Osteoblast (primary cell): ENCODE data around the gene HCFC1. TPM values are rescaled to one million over a fixed set of nuclear protein-coding genes. Genes with fewer than 3 reads are reported as not detected.

ENCODE experiments used
- DNase-seq: peaks from one replicate; pipeline ENCODE4 v3.0.0; 2011; ENCODE audit warnings: low spot score, mixed read lengths; ENCODE audit not compliant: insufficient read length; ENCODE audit errors: missing footprints
- H2AFZ ChIP-seq: 2 replicates; pipeline ENCODE4 v1.6.0; 2011; ENCODE audit warnings: mild to moderate bottlenecking, low read length
- H3K27ac ChIP-seq: 2 replicates; pipeline ENCODE4 v1.5.1; 2011; ENCODE audit warnings: mild to moderate bottlenecking, low read depth, low read length, moderate library complexity
- H3K27me3 ChIP-seq: 2 replicates; pipeline ENCODE4 v1.6.0; 2012; ENCODE audit warnings: mild to moderate bottlenecking, control low read depth, inconsistent platforms, low read length, moderate library complexity; ENCODE audit not compliant: insufficient read depth
- H3K36me3 ChIP-seq: 2 replicates; pipeline ENCODE4 v1.5.1; 2011; ENCODE audit warnings: mild to moderate bottlenecking, low read length, control low read depth, moderate library complexity; ENCODE audit not compliant: insufficient read depth
- H3K4me1 ChIP-seq: 2 replicates; pipeline ENCODE4 v1.5.1; 2011; ENCODE audit warnings: mild to moderate bottlenecking, low read length, control low read depth, moderate library complexity; ENCODE audit not compliant: insufficient read depth
- H3K4me2 ChIP-seq: 2 replicates; pipeline ENCODE4 v1.6.0; 2011; ENCODE audit warnings: mild to moderate bottlenecking, low read length; ENCODE audit not compliant: insufficient read depth
- H3K4me3 ChIP-seq: fragments of 200-600 bp; sonication (generic); 3 replicates; pipeline ENCODE4 v1.5.1; 2012; ENCODE audit warnings: mild to moderate bottlenecking, low read length, inconsistent platforms; ENCODE audit not compliant: insufficient read depth
- H3K79me2 ChIP-seq: 2 replicates; pipeline ENCODE4 v1.6.0; 2012; ENCODE audit warnings: mild to moderate bottlenecking, low read length, control low read depth, inconsistent platforms; ENCODE audit not compliant: insufficient read depth
- H3K9me3 ChIP-seq: 2 replicates; pipeline ENCODE4 v1.5.1; 2011; ENCODE audit warnings: low read depth, low read length, control low read depth
- H4K20me1 ChIP-seq: 2 replicates; pipeline ENCODE4 v1.6.0; 2012; ENCODE audit warnings: mild to moderate bottlenecking, low read length, control low read depth; ENCODE audit not compliant: insufficient read depth
- total RNA-seq: library from RNA; depleted of rRNA; stranded (reverse); fragments of >200 nt; gene quantifications from 2 replicates; pipeline ENCODE4 v1.2.3, GENCODE V29; 2012
- TF ChIP-seq, protein P1 (sequence below): IDR thresholded peaks from 2 replicates; pipeline ENCODE4 v1.5.1; 2011; ENCODE audit warnings: mild to moderate bottlenecking, low read depth, low read length, moderate library complexity; ENCODE audit errors: extremely low read depth

Gene HCFC1
- total RNA-seq, 1 donor: 24.6 TPM

- no peaks in the 10 kb centered on the region for H3K9me3 ChIP-seq
- H3K4me2 ChIP-seq: peak overlapping the region; percentile 86
- H3K4me3 ChIP-seq: peak overlapping the region; percentile 82
- H2AFZ ChIP-seq: no peak overlapping the region
- peak; percentile 85 for DNase-seq
- H3K36me3 ChIP-seq: peaks cover 22% of the 10 kb centered on the region
- peaks cover 7% of the 10 kb centered on the region for H3K4me1 ChIP-seq
- H4K20me1 ChIP-seq: peaks cover 43% of the 10 kb centered on the region
- no peaks in the 10 kb centered on the region for H3K27me3 ChIP-seq
- H3K79me2 ChIP-seq: peaks cover 38% of the 10 kb centered on the region
- TF ChIP-seq, protein P1, sequence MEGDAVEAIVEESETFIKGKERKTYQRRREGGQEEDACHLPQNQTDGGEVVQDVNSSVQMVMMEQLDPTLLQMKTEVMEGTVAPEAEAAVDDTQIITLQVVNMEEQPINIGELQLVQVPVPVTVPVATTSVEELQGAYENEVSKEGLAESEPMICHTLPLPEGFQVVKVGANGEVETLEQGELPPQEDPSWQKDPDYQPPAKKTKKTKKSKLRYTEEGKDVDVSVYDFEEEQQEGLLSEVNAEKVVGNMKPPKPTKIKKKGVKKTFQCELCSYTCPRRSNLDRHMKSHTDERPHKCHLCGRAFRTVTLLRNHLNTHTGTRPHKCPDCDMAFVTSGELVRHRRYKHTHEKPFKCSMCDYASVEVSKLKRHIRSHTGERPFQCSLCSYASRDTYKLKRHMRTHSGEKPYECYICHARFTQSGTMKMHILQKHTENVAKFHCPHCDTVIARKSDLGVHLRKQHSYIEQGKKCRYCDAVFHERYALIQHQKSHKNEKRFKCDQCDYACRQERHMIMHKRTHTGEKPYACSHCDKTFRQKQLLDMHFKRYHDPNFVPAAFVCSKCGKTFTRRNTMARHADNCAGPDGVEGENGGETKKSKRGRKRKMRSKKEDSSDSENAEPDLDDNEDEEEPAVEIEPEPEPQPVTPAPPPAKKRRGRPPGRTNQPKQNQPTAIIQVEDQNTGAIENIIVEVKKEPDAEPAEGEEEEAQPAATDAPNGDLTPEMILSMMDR: no peak
- H3K27ac ChIP-seq: peak overlapping the region; percentile 48
Observed at GRCh38 chrX:153933748-153934147, 37.9 kb downstream of the HCFC1 start.

DNA sequence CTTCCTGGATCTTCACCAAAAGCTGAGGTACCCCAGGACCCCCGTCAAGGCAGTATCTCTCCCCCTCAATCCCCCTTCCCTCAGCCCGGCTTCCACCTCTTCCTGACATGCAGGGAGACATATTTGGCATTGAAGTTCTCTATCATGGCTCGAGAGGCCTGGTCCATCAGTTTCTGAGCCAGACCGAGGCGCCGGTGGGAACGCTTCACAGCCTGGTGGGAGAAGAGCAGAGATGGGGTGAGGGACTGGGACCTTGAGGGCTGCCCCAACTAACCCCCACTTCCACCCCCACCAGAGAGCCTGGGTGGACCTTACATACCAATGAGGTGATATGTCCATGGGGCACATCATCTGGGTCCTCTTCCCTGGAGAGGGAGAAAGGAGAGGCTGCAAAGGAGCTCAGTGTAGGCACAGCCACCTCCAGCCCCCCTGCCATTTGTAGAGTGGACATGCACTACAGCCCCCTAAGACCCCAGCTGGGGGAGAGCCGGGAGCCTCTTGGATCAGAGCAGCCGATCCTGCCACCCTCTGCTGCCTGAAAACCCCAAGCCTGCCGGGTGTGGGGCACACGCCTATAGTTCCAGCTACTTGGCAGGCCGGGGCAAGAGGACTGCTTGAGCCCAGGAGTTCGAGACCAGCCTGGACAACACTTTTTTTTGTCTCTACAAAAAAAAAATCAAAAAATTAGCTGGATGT is 39.2 kb downstream of the HCFC1 start:
- H3K36me3 ChIP-seq: peaks cover 22% of the 10 kb centered on the region
- no peak overlapping the region for H3K27ac ChIP-seq
- H3K4me3 ChIP-seq: no peak overlapping the region
- H2AFZ ChIP-seq: no peak overlapping the region
- H3K27me3 ChIP-seq: no peaks in the 10 kb centered on the region
- TF ChIP-seq, protein P1: no peak
- H3K4me1 ChIP-seq: peaks cover 9% of the 10 kb centered on the region
- H4K20me1 ChIP-seq: peaks cover 43% of the 10 kb centered on the region
- H3K79me2 ChIP-seq: peaks cover 38% of the 10 kb centered on the region
- no peak for DNase-seq
- H3K4me2 ChIP-seq: no peak overlapping the region
- no peaks in the 10 kb centered on the region for H3K9me3 ChIP-seq

- DNase-seq: no peak
- TF ChIP-seq, protein P1: no peak
- Histone ChIP-seq H3K79me2 (peaks cover 38% of the 10 kb centered on the region), H3K4me1 (peaks cover 9% of the 10 kb centered on the region), H3K36me3 (peaks cover 22% of the 10 kb centered on the region), H3K4me3 (no peak overlapping the region), H3K4me2 (no peak overlapping the region), H3K27me3 (no peaks in the 10 kb centered on the region), H3K27ac (no peak overlapping the region), H2AFZ (no peak overlapping the region), H4K20me1 (peaks cover 46% of the 10 kb centered on the region), H3K9me3 (no peaks in the 10 kb centered on the region)
Observed at GRCh38 chrX:153931748-153932147, 39.9 kb downstream of the HCFC1 start.

DNA sequence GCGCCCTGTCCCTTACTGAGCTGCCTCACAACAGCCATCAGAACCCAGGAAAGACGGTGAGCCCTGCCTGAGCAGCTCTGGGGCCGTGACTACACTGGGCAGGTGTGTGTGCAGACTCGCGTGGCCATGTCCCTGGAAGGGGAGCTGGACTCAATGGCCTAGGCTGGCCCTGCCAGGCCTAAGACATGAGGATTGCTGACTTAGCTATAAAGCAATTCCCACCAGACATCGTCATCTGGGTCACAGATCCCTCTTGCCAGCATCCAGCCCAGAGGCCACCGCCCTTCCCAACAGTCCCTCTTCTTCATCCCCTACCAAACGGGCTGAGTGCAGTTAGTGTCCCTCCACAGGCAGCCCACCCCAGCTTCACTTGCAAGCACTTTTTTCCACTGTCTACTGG is 40.5 kb downstream of the HCFC1 start:
- no peak overlapping the region for H3K4me3 ChIP-seq
- TF ChIP-seq, protein P1: no peak
- H3K27me3 ChIP-seq: no peaks in the 10 kb centered on the region
- H3K4me1 ChIP-seq: peaks cover 9% of the 10 kb centered on the region
- no peak overlapping the region for H2AFZ ChIP-seq
- H3K27ac ChIP-seq: no peak overlapping the region
- no peaks in the 10 kb centered on the region for H3K9me3 ChIP-seq
- H3K79me2 ChIP-seq: peaks cover 38% of the 10 kb centered on the region
- H3K36me3 ChIP-seq: peaks cover 22% of the 10 kb centered on the region
- H3K4me2 ChIP-seq: no peak overlapping the region
- H4K20me1 ChIP-seq: peaks cover 46% of the 10 kb centered on the region
- DNase-seq: no peak
